Subcutaneous abdominal adipose tissue (tissue), 5 donors: ENCODE results near the gene LOXL3.

Experiments used
- H3K27ac ChIP-seq: one replicate; pipeline ENCODE4 v1.7.0; 2013; ENCODE audit warnings: low read depth, mild to moderate bottlenecking, inconsistent platforms, low read length, moderate library complexity
- H3K27me3 ChIP-seq, 5 donors: one replicate each; pipeline ENCODE4 v1.7.0; 2013; ENCODE audit warnings: low read length in 5 of 5, inconsistent platforms in 1 of 5; ENCODE audit not compliant: control insufficient read depth in 5 of 5, insufficient read depth in 4 of 5
- H3K36me3 ChIP-seq, 5 donors: one replicate each; pipeline ENCODE4 v1.7.0; 2013; ENCODE audit warnings: low read length in 5 of 5; ENCODE audit not compliant: control insufficient read depth in 5 of 5, insufficient read depth in 5 of 5
- H3K4me1 ChIP-seq, 5 donors: one replicate each; pipeline ENCODE4 v1.7.0; 2013; ENCODE audit warnings: low read length in 5 of 5, mild to moderate bottlenecking in 3 of 5, moderate library complexity in 1 of 5; ENCODE audit not compliant: control insufficient read depth in 5 of 5, insufficient read depth in 5 of 5
- H3K4me3 ChIP-seq, 5 donors: one replicate each; pipeline ENCODE4 v1.7.0; 2013; ENCODE audit warnings: low read length in 5 of 5, low read depth in 1 of 5
- H3K9ac ChIP-seq, 5 donors: one replicate each; pipeline ENCODE4 v1.7.0; 2013; ENCODE audit warnings: low read length in 5 of 5, mild to moderate bottlenecking in 4 of 5, moderate library complexity in 3 of 5
- H3K9me3 ChIP-seq, 5 donors: one replicate each; pipeline ENCODE4 v1.7.0; 2013; ENCODE audit warnings: low read length in 5 of 5; ENCODE audit not compliant: control insufficient read depth in 5 of 5
- donor health status: healthy.
- donor health status: healthy.
- donor health status: healthy.
- donor health status: healthy.
- donor health status: healthy.

The LOXL3 gene

GRCh38 chr2:74529357-74530238, 24.1 kb downstream of the LOXL3 start, which contains the start of the genes AUP1 and HTRA2:
Gene AUP1 (minus strand): TSS chr2:74529706. CDS start chr2:74529629, 77 bp downstream.
Gene HTRA2 (plus strand): TSS chr2:74529933. CDS start chr2:74530007, 74 bp downstream.
- Histone ChIP-seq H3K27ac (peak within 1 kb of the TSS; percentile 76), H3K9me3 (no peaks in the 10 kb centered on the region), H3K9ac (peak within 1 kb of the TSS; percentile 48 to 94 (median 82)), H3K27me3 (no peaks in the 10 kb centered on the region), H3K4me3 (peak within 1 kb of the TSS; percentile 74 to 95 (median 84)), H3K4me1 (peaks cover 2 to 39% (median 27%) of the 10 kb centered on the region in 5 donors), H3K36me3 (peaks cover 0 to 61% (median 44%) of the 10 kb centered on the region in 5 donors)

GRCh38 chr2:74528600-74529356, 25.0 kb downstream of the LOXL3 start:
- Histone ChIP-seq H3K27ac (peak overlapping the region; percentile 76), H3K36me3 (peaks cover 0 to 53% (median 44%) of the 10 kb centered on the region in 5 donors), H3K4me3 (peak overlapping the region; percentile 66 to 95 (median 83)), H3K9me3 (no peaks in the 10 kb centered on the region), H3K4me1 (peaks cover 2 to 39% (median 27%) of the 10 kb centered on the region in 5 donors), H3K27me3 (no peaks in the 10 kb centered on the region), H3K9ac (peak overlapping the region; percentile 48 to 94 (median 82))

GRCh38 chr2:74527741-74528140, 26.0 kb downstream of the LOXL3 start:
- peaks cover 2 to 39% (median 27%) of the 10 kb centered on the region in 5 donors for H3K4me1 ChIP-seq
- no peak overlapping the region for H3K27ac ChIP-seq
- peaks cover 0 to 43% (median 34%) of the 10 kb centered on the region in 5 donors for H3K36me3 ChIP-seq
- no peaks in the 10 kb centered on the region for H3K9me3 ChIP-seq
- H3K27me3 ChIP-seq: no peaks in the 10 kb centered on the region
- H3K9ac ChIP-seq: no peak overlapping the region
- H3K4me3 ChIP-seq: no peak overlapping the region

GRCh38 chr2:74526649-74527230, 27.0 kb downstream of the LOXL3 start:
- Histone ChIP-seq H3K27me3 (peaks cover 0 to 3% (median 0%) of the 10 kb centered on the region in 5 donors), H3K4me1 (peaks cover 2 to 33% (median 26%) of the 10 kb centered on the region in 5 donors), H3K9ac (no peak overlapping the region), H3K9me3 (no peaks in the 10 kb centered on the region), H3K27ac (no peak overlapping the region), H3K4me3 (no peak overlapping the region), H3K36me3 (peaks cover 0 to 37% (median 27%) of the 10 kb centered on the region in 5 donors)

- no peak within 1 kb of the TSS for H3K9ac ChIP-seq
- H3K9me3 ChIP-seq: no peaks in the 10 kb centered on the region
- no peak within 1 kb of the TSS for H3K27ac ChIP-seq
- H3K36me3 ChIP-seq: peaks cover 0 to 32% (median 27%) of the 10 kb centered on the region in 5 donors
- peaks cover 2 to 25% (median 22%) of the 10 kb centered on the region in 5 donors for H3K4me1 ChIP-seq
- H3K27me3 ChIP-seq: peaks cover 0 to 3% (median 0%) of the 10 kb centered on the region in 5 donors
- no peak within 1 kb of the TSS for H3K4me3 ChIP-seq
These were observed 27.8 kb downstream of the LOXL3 start, which contains the start of gene DQX1 for GRCh38 chr2:74525717-74526648. Gene DQX1 (minus strand): TSS chr2:74526231. CDS start chr2:74525729, 502 bp downstream.

- H3K27ac ChIP-seq: no peak overlapping the region
- no peaks in the 10 kb centered on the region for H3K9me3 ChIP-seq
- peaks cover 0 to 6% (median 5%) of the 10 kb centered on the region in 5 donors for H3K27me3 ChIP-seq
- H3K4me1 ChIP-seq: peaks cover 2 to 17% (median 15%) of the 10 kb centered on the region in 5 donors
- no peak overlapping the region for H3K4me3 ChIP-seq
- peaks cover 0 to 32% (median 27%) of the 10 kb centered on the region in 5 donors for H3K36me3 ChIP-seq
- H3K9ac ChIP-seq: no peak overlapping the region
These were observed 28.6 kb downstream of the LOXL3 start for GRCh38 chr2:74524955-74525716.

GRCh38 chr2:74524005-74524404, 29.7 kb downstream of the LOXL3 start:
- Histone ChIP-seq H3K27me3 (peaks cover 3 to 16% (median 14%) of the 10 kb centered on the region in 5 donors), H3K36me3 (peaks cover 0 to 32% (median 27%) of the 10 kb centered on the region in 5 donors), H3K9ac (no peak overlapping the region), H3K9me3 (no peaks in the 10 kb centered on the region), H3K4me1 (peaks cover 2 to 13% (median 12%) of the 10 kb centered on the region in 5 donors), H3K4me3 (no peak overlapping the region), H3K27ac (no peak overlapping the region)

GRCh38 chr2:74522516-74522915, 31.2 kb downstream of the LOXL3 start:
- no peaks in the 10 kb centered on the region for H3K9me3 ChIP-seq
- peaks cover 0 to 23% (median 21%) of the 10 kb centered on the region in 5 donors for H3K36me3 ChIP-seq
- no peak overlapping the region for H3K27ac ChIP-seq
- H3K4me3 ChIP-seq: no peak overlapping the region
- peaks cover 16 to 30% (median 28%) of the 10 kb centered on the region in 5 donors for H3K27me3 ChIP-seq
- no peaks in the 10 kb centered on the region for H3K4me1 ChIP-seq
- H3K9ac ChIP-seq: no peak overlapping the region
